Lower leg skin (tissue), 3 donors: Measurements from ENCODE around the gene NPEPPS.
"Not testable (repeated sequence)": the region's sequence is repeated elsewhere in the genome, so short reads cannot be mapped to it uniquely, and the experiment has no call there.

ENCODE experiments used
- CTCF ChIP-seq, 3 donors: fragments of 450-650 bp; IDR thresholded peaks; one replicate each; pipeline ENCODE4 v1.5.1; 2016; ENCODE audit warnings: antibody characterized with exemption in 3 of 3, mild to moderate bottlenecking in 3 of 3, moderate library complexity in 2 of 3
- POLR2A ChIP-seq, 2 donors: fragments of 450-650 bp; IDR thresholded peaks; one replicate each; pipeline ENCODE4 v1.6.1; 2016 to 2017; ENCODE audit warnings: antibody characterized with exemption in 2 of 2, mild to moderate bottlenecking in 1 of 2, moderate library complexity in 1 of 2

GRCh38 chr17:47567261-47567660, 36.4 kb downstream of the NPEPPS start:
- TF ChIP-seq CTCF, POLR2A (IDR thresholded peaks at IDR 0.05): not testable (repeated sequence)
